Cardiac fibroblast (primary cell): ENCODE results near the gene ZNF653.

Source experiments
- DNase-seq, 2 donors: peaks; one replicate each; pipeline versions ENCODE4 v3.0.0 to v3.0.0-alpha.2; 2010; ENCODE audit warnings: low read depth in 2 of 2
- H3K4me3 ChIP-seq, 2 donors: replicated peaks in 1 of 2; 1 replicate in 1 of 2; 2 replicates in 1 of 2; pipeline ENCODE4 v1.5.1; 2011; ENCODE audit warnings: low read depth in 2 of 2, low read length in 2 of 2, mild to moderate bottlenecking in 2 of 2, moderate library complexity in 1 of 2
- TF ChIP-seq, protein P1 (sequence below): IDR thresholded peaks from one replicate; pipeline ENCODE4 v1.5.1; 2011; ENCODE audit warnings: low read depth, mild to moderate bottlenecking, low read length, inconsistent platforms

ZNF653 gene

DNA sequence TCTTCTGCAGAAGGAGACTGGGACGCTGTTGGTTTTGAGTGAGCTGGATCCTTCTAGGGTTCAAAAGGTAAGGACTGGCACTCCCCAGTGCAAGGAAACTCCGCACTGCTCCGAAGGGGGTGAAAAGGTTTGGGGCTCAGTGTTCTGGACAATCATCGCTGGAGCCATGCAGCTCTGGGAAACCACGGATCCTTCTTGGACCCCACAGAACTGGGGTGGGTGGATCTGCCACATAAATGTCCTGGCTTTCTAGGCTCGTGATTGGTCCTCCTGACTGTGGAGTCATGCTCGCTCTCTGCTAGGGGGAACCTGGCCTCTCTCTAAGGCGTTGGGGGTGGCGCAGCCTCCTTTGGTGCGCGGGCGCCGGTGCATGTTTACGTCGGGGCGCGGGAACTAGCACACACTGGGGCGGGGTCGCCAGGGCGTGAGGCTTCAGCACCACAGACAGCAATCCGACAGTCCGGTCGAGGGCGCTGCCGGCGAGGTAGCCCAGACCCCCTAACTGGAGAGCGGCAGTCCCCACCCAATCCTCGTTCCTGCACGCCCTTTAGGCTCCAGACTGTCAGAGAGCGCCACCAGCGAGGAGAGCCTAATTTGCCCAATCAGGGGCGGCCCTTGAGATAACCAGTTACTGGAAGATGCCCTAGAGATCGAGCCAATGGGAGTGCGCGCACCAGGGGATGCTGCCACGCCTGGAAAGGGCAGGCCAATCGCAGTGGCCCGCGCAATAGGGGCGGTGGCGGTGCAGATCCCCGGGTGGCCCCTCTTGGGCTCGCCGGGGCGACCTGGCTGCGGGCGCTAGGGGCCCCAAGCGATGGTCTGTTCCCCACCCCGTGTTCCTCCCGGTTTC, 23.9 kb downstream of the ZNF653 start:
- H3K4me3 ChIP-seq = peak overlapping the region; percentile 37 to 52
- peak; percentile 87 to 92 for DNase-seq
- TF ChIP-seq, protein P1, sequence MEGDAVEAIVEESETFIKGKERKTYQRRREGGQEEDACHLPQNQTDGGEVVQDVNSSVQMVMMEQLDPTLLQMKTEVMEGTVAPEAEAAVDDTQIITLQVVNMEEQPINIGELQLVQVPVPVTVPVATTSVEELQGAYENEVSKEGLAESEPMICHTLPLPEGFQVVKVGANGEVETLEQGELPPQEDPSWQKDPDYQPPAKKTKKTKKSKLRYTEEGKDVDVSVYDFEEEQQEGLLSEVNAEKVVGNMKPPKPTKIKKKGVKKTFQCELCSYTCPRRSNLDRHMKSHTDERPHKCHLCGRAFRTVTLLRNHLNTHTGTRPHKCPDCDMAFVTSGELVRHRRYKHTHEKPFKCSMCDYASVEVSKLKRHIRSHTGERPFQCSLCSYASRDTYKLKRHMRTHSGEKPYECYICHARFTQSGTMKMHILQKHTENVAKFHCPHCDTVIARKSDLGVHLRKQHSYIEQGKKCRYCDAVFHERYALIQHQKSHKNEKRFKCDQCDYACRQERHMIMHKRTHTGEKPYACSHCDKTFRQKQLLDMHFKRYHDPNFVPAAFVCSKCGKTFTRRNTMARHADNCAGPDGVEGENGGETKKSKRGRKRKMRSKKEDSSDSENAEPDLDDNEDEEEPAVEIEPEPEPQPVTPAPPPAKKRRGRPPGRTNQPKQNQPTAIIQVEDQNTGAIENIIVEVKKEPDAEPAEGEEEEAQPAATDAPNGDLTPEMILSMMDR = no peak

DNA sequence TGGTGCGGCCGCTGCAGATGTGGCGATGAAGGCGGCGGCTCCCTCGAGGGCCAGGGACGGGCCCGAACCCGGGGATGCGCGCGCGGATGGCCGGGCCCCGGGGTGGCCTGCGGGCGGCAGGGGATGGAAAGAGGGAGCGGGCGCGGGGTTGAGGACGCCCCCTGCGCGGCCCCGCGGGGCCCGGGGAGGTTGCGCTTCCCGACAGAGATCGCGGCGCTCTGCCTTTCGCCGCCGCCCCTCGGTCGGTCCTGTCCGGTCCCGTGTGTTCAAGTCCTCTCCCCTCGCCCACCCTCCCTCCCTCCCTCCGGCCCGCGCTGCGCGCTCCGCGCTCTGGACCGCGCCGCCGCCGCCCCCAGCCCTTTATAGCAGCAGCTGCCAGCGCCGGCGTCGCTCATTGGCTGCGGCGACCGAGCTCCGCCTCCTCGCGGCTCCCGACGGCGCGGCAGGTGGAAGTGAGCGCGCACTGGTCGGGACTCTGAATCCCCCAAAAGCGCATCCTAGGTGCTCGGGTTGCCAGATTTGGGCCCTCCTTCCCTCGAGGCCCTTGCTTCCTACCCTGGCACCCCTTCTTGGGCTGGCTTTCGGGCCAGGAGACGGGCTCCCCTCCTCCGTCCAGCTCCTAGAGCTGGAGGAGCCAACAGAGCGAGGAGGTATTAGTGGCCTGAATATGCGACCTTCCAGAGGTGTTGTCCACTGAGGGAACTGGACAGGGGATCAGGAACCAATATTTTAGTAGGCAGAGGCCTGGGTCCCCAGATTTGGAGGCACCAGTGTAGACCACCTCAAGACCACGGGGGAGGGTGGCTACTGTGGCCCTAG, 24.7 kb downstream of the ZNF653 start, which contains the start of gene ELAVL3:
ELAVL3 (minus strand) TSS at position 332 of the 819 bp plus-strand sequence. CDS start 438 bp downstream, outside the sequence.
- no peak for DNase-seq
- no peak within 1 kb of the TSS for H3K4me3 ChIP-seq
- TF ChIP-seq, protein P1 = no peak

DNA sequence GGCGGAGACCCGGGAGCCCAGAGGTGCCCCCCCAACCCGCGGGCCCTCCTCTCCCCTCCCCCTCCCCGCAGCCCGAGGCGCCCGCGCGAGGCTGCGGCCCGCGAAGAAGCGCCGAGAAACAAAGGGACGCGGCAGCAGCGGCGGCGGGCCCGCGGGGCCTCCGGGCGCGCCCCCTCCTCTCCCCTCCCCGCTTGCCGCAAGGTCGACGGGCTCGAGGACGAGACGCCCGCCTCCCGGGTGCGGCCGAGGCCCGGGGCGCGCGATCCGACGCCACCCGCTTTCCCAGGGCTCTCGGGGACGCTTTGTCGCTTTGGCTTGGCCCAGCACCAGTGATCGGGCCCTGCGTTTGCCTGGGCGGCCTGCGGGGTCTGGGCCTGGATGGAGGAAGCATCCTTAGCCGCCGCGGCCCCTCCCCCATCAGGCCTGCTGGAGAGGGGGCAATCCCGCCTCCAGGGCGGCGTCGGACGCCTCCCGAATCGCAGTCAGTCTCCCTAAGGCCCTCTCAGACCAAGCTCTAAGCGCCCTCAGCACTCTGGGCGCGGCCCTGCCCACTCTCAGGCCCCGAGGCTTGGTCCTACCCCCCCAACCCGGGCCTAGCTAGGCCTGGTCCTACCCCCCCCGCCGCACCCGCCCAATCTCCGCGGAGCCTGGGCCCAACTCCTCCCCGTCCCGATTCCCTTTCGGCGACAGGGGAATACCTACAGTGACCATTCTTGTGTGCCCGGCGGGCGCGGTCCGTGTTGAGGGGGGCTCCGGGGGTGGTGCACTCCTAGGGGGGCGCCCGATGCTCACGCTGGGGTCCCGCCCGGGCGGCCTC, 25.5 kb downstream of the ZNF653 start:
- no peak for DNase-seq
- no peak overlapping the region for H3K4me3 ChIP-seq
- TF ChIP-seq, protein P1 = no peak

DNA sequence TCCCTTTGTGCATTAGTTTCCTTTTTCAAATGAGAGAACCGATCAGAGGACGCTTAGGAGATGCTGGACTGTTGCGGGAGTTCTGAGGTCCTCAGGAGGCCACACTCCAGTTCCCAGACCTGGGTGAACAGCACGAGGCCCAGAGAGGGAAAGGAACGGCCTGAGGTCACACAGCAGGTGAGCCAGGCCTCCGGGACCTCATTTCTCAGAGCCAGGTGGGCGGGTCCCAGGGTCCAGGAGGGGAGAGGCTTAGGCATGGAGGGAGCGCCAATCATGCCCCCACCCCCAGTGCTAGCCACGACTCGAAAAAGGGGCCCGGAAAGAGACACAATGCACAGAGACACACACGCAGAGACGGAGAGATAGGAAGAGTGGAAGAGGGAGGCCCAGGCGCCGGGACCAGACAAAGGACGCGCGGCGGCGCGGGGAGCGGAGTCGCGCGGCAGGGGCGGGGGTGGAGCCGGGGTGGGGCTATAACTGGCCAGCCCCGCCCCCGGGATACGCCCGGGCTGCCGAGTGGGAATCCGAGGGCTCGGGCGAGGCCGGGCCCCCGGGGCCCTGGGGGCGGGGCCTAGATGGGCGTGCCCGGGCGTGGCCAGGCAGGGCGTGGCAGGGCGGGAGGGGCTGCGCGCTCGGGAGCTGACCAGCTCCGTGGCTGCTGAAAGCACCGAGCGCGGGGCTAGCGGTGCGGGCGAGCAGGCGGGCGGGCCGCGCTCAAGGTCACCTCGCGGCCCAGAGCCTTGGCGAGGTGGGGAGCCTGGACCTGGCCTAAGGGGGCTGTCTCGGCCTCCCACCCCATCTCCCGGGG, 26.3 kb downstream of the ZNF653 start:
- peak in 1 of 2 donors; percentile 22 for DNase-seq
- H3K4me3 ChIP-seq = no peak overlapping the region
- TF ChIP-seq, protein P1 = no peak

DNA sequence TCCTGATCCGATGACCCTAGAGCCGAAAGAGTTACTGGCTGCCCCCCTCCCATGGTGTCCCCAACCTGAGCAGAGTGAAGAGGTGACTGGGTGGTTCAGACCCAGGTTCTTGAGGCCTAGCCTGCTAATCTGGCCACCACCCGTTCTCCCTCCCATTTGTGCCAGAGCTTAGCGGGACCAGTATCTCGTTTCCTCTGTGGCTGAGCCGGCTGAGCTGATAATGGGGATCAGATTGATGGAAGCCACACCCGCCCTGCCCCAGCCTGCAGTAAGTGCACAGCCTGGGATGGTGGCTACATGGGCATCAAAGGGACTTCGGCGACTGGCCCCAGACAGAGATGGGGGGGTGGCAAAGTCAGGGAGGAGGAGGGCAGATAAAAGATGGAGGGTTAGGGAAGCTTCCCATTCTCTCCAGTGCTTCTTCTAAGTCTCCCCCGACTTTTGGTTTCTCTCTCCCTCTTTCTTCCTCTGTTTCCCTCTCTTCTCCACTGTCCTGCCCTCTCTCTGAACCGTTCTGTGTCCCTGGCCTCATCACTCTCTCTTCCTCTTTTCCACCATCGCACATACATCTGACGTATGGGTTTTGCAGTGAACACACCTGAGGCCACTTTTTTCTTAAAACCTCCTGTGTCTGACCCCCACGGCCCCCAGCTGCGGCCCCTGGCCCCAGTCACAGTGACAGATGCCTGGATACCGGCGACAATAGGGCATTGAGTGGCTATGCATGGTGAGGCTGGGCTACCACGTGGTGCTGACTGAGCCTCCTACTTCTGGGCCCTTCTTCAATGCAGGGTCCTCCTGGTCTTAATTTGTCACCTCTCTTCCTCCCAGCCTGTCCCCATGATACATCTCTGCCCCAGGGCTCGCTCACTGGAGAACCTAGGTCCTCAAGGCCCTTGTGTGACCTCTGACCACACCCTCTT, 27.2 kb downstream of the ZNF653 start:
- H3K4me3 ChIP-seq = no peak overlapping the region
- no peak for DNase-seq
- TF ChIP-seq, protein P1 = no peak
